HG03045 (cell line): ENCODE results near the gene MMP11.

Experiments used
- ATAC-seq: cut with Tn5 transposase; IDR thresholded peaks from one replicate; pipeline ENCODE4 v1.9.1; 2021; ENCODE audit warnings: mild to moderate bottlenecking, moderate library complexity; ENCODE audit not compliant: unreplicated experiment

MMP11 gene

DNA sequence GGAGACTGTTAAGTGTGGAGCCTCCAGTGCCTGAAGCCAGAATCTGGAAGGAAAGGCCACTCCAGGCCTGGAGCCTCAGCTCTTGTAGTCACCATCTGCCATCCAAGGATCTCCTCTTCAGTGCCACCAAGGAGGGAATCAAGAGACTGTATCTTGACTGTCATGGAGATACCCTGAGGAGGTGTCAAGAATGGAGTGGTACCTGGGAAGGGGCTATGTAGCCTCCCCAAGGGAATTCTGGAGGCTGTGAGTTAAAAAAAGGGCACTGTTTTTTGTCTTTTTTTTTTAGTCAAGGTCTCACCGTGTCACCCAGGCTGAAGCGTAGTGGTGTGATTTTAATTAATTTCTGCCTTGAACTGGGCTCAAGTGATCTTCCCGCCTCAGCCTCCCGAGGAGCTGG, 13.1 kb upstream of the MMP11 start:
- ATAC-seq: no peak

DNA sequence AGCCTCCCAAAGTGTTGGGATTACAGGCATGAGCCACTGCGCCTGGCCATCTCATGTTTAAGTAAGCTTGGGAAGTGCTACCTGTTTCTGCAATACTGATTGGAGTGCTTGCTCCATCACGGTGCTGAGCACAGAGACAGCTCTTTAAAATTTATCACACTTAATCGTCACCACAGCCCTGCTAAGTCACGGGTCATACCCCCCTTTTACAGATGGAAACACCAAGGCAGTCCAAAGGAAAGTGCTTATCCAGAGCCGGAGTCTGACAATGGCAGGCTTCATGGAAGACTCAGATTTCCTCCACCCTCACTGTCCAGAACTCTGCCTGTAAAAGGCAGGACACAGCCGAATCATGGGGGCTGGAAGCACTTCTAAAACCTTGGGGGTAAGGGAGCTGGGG, 12.6 kb upstream of the MMP11 start:
- ATAC-seq: no peak

DNA sequence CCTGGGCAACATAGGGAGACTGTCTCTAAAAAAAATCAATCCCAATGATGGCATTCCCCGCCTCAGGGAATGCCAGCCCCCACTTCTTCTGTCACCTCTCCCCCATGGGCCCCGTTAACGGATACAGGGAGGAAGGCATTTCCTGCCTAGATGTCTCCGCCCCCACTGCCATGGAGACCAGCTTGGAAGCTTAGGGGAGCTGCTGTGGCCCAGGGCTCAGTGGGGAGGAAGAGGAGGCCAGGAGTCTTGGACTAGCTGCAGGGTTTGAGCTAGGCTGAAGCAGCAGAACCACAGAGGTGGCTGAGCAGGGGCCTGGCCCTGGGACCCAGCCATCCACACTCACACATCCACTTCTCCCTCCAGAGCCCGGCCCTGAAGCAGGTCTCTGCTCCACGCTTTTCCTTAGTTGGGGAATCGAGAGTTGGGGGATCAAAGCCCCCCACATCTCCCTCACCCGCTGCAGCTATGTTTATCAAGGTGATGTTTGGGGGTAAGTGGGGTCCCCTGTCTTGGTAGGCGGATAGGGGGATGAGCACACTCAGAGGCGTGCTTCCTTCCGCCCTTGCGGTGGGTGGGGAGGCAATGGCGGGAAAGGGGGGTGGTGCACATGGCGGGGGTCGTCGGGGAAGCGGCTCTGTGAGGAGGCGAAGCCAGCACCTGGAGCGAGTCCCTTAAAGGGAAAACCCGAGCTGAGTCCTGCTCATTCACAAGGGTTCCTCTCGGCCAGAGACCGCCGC, 9.6 kb upstream of the MMP11 start, which contains the start of gene C22orf15:
TSS of gene C22orf15 (plus strand) at position 149 of the 737 bp plus-strand sequence. CDS start at position 466, 317 bp downstream.
- ATAC-seq: no peak

DNA sequence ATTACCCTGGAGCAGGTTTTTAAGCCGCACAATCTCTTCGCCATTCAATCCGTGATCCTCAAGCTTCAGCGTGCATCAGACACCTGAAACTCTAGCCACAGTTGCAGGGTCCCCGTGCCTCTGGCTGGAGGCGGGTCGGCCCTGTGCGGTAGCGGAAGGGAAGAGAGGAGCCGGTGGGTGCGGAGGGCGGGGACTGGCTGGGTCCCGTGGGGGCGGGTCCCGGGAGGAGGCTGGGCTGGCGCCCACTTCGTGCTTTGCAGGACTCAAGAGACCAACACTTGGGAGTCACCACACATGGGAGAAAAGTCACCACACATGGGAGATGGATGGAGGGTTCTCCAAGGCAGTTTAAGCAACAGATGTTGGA, 9.1 kb upstream of the MMP11 start:
- no peak for ATAC-seq

DNA sequence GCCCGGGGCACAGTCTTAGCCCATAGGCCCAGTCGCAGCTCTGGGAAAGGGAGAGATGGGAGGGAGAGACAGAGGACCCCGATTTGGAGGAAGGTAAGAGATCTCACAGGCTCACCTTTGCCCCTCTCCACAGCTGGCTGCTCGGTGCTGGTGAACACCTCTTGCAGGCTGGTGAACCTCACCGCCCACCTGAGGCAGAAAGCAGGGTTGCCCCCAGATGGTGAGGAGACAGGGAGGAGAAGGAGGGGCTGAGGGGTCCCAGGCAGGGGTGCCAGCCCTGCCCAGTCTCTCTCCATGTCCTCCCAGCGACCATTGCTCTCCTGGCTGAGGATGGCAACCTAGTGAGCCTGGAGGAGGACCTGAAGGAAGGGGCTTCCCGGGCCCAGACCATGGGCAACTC, 8.7 kb upstream of the MMP11 start:
- ATAC-seq: no peak

DNA sequence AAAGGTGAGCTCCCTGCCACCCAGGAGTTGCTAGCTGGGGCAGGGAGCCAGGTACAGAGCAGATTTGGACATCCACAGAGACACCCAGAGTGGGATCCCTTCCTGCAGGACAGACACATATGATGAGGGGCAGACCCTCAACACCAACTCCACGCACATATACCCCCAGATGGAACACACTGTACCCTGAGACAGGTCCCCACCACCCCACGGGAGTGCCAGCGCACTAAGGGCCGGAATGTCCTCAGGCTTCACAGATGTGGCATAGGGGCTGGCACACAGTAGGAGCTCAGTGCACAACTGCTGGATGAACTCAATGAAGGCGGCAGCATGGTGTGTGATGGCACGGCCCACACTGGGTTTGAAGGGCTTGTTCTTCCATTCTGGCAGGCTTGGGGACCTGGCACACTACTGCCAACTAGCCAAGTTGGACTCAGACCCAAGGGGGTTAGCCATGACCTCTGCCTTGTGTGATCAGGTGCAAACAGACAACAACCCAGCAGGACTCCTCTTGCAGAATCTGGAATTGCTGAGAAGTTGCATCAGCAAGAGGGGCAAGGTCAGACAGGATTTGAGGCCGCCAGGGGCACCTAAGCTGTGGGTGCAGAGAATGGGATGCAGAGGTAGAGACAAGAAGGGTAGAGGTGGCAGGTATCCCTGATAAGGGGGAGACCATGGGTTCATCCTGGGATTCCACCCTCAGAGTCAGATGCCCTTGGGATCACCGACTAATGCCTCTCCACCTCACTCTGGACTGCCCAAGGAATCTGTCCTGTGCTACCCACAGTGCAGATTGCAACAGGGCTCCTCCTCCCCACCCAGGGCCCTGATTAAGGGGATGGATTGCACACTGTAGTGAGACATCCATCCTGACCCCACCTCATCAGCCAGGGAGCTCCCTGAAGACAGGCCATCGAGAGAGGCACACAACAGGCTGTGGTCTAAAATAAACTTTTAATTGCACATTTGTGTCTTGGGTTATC, 7.5 kb upstream of the MMP11 start:
- ATAC-seq: no peak

DNA sequence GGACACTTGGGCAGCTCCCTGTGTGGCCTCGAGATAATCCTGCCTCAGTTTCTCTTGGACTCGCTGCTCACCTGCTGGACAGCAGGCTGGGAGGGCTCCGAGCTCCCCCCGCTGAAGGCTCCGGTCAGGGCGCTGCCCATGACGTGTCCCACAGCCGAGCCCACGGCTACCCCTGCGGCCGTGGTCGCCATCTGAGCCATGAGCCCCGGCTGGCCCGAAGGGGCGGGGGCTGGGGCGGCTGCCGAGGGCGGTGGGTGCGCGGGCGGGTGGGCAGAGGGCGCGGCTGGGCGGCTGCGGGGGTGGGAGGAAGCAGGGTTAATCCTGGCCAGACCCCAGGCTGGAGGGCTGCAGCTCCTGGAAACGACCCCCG, 5.4 kb upstream of the MMP11 start:
- ATAC-seq: no peak

DNA sequence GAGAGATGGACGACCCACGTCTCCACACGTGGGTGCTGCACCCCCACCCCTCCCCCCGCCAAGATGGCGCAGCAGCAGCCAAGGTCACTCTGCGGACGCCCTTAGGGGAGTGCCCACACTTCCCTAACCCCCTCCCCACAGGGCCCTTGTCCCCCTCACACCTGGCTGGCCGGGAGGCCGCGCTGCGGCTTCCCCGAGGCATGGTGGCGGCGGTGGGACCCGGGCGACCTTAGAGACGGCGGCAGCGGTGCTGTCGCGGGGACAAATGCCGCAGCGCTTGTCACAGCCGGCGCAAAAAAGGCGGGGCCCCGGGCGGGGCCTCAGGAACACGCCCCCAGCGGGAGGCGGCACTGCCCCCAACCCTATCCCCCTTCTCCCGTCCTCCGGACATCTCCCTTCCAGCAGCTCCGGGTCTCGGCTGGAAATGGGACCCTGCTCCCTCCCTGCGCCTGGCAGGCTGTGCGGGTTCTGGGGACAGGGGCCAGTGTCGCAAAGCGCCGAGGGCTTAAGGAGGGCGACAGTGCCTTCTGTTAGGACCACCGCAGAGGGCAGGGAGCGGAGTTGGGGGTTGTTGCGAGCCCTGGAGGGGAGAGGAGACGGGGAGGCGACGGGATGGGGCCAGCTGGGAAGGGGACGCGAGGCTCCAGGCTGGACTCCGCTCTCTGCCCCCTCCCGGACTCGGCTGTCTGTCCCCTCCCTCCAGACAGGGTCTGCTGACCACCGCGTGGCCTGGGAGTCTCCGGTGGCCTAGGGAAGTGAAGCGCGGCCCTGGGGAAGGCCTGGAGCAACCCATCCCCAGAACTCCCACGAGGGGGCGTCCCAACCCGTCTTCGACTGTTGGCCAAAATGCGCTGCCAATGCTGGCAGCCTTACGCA, 4.7 kb upstream of the MMP11 start, which contains the start of gene CHCHD10:
TSS of gene CHCHD10 (minus strand) at position 300 of the 876 bp plus-strand sequence. CDS start at position 202, 98 bp downstream.
- ATAC-seq: peak; percentile 54

DNA sequence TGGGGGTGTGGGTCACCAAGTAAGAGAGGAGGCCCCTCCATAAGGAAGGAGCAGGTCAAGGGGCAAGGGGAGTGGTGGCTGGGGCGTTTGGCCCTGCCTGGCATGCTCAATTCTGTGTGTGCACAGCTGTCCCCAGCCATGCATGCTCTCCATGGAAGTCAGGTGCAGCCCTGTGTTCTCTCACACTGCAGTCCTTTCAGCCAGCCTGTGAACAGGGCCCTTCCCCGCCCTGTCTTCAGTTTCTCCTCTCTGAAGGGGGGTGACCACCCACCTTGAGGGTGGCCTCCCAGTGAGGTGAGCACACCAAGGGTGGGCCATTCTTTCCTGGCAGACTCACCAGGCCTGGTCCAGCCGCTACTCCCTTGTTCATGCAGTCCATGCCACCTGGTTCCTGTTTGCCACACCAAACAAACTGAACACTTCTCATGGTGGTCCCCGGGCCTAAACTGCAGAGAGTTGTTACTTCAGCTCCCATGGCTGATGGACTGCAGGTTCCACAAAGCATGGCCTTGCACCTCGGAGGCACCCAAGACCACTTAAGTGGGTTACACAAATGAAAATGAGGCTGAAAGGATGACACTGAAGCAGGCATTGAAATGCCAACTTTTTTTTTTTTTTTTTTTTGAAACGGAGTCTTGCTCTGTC, 3.2 kb upstream of the MMP11 start:
- no peak for ATAC-seq

DNA sequence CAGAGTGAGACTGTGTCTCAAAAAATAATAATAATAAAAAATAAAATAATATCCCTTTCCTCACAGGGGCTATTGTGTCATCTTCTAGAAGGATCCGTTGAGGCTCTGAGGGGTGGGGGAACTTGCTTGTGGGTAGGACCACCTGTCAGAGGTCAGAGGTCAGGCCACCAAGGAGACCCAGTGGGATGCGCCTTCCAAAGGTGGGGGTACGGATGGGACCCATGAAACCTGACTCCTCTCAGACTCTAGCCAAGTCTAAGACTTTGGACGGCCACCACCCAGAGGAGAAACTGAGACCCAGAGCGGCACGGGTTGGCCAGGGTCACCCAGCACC, 367 bp upstream of the MMP11 start:
- ATAC-seq: no peak

DNA sequence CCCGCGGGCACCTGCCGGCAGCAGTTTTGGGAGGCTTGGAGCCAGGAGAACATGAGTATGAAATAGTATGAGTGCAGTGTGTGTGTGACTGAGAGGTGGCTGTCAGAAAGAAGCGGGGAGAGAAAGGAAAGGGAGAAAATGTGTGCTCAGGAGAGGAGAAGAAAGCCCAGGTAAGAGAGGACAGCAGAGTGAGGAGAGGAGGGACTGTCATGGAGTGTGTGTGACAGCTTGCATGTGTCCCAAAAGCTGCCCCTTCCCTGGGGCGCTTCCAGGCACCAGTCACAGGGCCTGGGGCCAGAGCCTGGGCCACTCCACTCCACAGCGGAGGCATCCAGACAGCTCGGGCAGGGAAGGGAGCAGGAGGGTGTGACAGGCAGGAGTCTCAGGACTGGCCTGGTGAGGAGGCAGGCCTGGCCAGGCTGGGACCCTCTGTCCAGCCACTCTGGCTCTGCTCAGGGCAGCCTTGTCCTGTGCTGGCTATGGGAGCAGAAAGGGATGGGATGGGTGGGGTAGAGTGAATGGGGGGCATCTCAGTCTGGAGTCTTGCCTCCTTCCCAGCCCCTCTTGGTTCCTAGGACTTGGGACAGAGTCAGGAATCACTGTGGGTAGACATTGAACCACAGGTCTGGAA, 949 bp downstream of the MMP11 start:
- no peak for ATAC-seq

DNA sequence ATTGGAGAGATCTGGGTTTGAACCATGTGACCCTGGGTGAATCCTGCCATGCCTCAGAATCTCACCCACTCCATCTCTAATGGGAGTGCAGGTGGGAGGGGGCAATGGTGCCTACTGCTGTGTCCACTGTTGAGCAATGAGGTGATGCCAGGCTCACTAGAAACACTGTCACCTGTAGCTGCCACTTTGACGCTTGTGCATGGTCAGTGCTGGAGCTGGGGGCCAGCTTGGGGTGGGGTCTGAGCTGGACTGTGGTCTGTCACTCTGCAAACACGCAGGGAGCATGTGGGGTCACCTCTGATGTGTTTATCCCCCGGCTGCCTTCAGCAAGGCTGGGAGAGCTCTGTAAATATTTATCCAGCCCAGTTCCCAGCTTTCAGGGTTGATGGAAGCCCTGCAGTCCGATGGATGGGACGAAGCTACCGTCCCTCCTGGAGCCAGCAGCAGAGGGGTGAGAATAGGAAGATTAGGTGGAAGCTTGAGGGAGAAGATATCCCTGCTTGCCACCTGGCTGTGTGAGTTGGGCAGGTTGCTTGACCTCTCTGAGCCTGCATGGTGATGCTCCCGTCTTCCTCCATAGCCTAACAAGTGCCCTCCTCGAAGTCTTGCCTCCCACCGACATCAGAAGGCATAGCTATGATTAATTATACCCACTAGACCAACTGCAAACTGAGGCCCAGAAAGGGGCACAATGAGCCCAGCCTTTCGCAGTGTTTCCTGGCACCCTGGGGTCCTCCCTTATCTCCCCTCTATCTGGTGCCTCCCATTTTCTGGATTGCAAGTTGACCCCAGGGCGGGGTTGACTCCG, 1.7 kb downstream of the MMP11 start:
- no peak for ATAC-seq

DNA sequence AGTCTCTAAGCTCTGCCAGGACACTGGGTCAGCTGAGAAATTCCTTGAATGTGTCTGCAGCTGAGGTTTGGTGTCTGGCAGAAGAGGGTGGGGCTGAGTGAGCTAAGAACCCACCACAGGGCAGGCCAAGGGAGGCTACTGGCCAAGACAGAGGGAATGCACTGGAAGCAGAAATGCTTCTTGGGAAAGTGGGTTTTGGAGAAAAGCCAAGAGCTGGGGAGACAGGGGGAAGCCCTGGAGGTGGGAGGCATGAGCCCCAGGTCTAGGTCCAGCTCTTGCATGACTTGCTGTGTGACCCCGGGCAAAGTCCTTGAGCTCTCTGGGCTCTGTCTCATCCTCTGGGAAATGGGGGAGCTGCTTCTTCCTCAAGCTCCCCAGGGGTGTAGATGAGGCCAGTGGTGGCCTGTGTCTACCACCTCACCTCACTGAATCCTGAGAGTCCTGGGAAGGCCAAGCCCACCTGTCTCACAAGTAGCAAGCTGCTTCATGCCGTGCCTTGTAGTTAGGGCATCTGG, 2.3 kb downstream of the MMP11 start:
- ATAC-seq: no peak

DNA sequence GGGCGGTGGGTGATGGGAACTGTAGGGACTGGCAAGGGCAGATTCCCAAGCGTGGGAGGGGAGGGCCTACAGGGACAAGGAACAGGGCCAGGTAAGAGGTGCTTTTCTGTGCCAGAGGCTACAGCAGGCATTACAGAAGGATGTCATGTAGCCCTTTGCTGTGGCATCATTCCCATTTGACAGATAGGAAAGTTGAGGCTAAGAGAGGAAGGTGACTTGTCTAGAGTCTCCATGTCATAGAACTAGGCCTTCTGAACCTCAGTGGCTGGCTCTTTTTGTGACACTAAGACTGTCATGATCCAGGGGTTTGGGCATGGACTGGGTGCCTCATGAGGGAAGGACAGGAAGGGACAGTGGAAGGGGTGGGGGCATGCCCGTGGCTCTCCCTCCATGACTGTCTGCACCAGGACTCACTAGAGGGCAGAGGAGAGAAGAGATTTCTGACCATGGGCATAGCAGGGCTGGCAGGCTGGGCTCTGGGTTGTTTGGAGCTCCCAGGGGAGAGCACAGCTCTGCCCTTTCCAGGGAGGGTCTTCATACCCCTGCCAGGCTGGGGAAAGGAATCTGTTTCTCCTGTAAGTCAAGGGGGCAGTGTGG, 3.2 kb downstream of the MMP11 start:
- ATAC-seq: no peak

DNA sequence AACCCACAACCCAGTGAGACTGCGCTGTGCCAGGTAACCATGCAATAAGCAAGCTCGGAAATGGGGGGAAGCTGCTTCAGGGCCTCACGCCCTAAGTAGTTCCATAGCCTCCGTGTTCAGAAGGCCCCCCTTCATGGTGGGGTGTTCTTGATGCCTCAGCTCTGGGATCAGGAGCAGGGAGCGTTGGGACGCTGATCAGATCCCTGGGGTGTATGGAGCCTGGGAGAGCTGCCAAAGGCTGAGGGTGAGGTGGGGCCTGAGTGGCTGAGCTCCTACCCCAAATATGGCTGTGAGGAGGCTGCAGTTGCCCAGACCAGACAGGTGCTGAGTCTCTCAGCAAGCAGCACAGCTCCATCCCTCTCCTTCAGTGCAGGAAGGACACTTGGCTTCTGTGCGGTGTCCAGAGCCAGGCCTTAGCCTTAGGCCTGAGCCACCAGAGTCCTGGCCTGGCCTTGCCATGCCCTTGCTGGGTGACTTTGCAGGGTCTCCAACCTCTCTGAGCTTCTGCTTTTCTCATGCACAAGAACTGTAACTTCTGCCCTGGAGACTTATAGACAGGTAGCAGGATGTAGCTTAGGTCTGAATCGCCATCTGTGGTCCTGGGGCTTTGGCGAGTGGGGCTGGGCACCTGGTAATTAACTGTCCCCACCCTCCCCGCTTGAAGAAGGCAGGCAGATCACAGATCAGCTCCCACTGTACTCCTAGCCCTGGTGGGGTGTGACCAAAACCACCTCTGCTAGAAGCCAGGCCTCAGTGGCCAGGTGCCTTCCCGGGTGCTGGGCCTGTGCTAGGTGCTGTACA, 5.3 kb downstream of the MMP11 start:
- no peak for ATAC-seq

DNA sequence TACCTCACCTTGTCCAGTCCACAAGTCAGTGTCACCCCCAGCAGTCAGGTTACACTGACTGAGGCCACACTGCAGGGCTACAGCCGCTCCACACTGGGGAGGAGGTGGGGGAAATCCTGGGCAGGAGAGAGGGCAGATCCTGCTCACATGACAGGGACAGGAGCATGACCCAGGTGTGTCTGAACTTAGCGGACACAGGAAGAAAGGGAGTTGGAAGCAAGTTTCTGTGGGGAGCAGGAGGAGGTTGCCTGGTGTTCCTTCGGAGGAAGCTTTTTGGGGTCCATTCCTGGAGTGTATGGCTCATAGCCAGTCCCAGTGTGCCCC, 5.9 kb downstream of the MMP11 start:
- ATAC-seq: no peak

DNA sequence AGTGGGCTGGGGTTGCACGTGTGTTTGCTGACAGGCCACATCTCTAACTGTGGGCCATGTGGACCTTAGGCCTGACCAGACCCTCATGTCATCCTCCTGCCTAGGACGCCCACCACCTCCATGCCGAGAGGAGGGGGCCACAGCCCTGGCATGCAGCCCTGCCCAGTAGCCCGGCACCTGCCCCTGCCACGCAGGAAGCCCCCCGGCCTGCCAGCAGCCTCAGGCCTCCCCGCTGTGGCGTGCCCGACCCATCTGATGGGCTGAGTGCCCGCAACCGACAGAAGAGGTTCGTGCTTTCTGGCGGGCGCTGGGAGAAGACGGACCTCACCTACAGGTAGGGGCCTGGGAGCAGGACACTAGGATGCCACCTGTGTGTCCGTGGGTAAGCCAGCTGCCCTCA, 6.4 kb downstream of the MMP11 start:
- ATAC-seq: no peak

DNA sequence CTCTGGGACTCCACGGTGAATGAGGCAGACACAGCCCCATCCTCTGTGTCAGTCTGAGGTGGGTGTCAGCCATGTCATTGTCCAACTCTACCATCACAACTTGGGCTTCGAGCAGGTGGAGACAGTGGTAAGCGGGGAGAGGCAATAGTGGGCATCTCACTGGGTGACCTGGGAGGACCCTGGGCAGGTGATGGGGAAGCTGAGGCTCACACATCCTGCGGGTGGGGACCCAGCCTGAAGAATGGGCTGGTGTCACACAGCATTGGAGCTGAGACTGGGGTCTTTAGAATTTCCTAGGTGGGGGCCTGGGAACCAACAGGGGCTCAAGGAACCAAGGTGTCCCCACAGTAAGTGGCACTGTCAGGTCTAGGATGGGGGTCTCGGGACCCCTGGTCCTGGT, 7.1 kb downstream of the MMP11 start:
- no peak for ATAC-seq
